SU-DHL-6 (cell line): ENCODE results near the gene GPR85.

ENCODE experiments used
- H2AFZ ChIP-seq: fragments of 200-600 bp; sonication (generic); 2 replicates; pipeline ENCODE4 v1.6.1; 2014; ENCODE audit warnings: low read depth, mild to moderate bottlenecking, moderate library complexity, mixed read lengths, antibody characterized with exemption, low read length; ENCODE audit not compliant: severe bottlenecking
- H3F3A ChIP-seq: fragments of 200-600 bp; shearing (Covaris generic); 2 replicates; pipeline ENCODE4 v1.6.0; 2016; ENCODE audit warnings: antibody characterized with exemption, mild to moderate bottlenecking; ENCODE audit not compliant: insufficient read depth
- H3K27ac ChIP-seq: fragments of 200-600 bp; sonication (generic); 2 replicates; pipeline ENCODE4 v1.5.1; 2016; ENCODE audit warnings: low read depth, mild to moderate bottlenecking, low read length, moderate library complexity, mixed read lengths
- H3K27me3 ChIP-seq: fragments of 200-600 bp; sonication (generic), shearing (Covaris generic); 2 replicates; pipeline ENCODE4 v1.6.0; 2014; ENCODE audit warnings: mild to moderate bottlenecking, low read length
- H3K36me3 ChIP-seq: fragments of 200-600 bp; sonication (generic); 2 replicates; pipeline ENCODE4 v1.6.1; 2014; ENCODE audit warnings: mild to moderate bottlenecking, low read length, mixed read lengths
- H3K4me2 ChIP-seq: fragments of 300-600, 200-600 bp; shearing (Covaris generic), sonication (generic); 2 replicates; pipeline ENCODE4 v1.6.0; 2014; ENCODE audit warnings: low read length, low read depth, mild to moderate bottlenecking; ENCODE audit not compliant: poor library complexity, severe bottlenecking
- H3K4me3 ChIP-seq: fragments of 200-600 bp; sonication (generic); 2 replicates; pipeline ENCODE4 v1.5.1; 2014; ENCODE audit warnings: antibody characterized with exemption, low read length, mild to moderate bottlenecking, mixed read lengths; ENCODE audit not compliant: insufficient read depth, poor library complexity, severe bottlenecking
- H3K79me2 ChIP-seq: fragments of 200-600 bp; sonication (generic); 2 replicates; pipeline ENCODE4 v1.6.1; 2014; ENCODE audit warnings: mild to moderate bottlenecking, low read length, moderate library complexity; ENCODE audit not compliant: insufficient read depth
- H3K9ac ChIP-seq: fragments of 200-600 bp; sonication (generic); 2 replicates; pipeline ENCODE4 v1.7.0; 2014; ENCODE audit warnings: mild to moderate bottlenecking, low read length
- H3K9me2 ChIP-seq: fragments of 200-600 bp; sonication (generic); replicated peaks from 2 replicates; pipeline ENCODE4 v1.6.1; 2014; ENCODE audit warnings: low read length; ENCODE audit not compliant: insufficient read depth
- H3K9me3 ChIP-seq: fragments of 200-600 bp; sonication (generic); 2 replicates; pipeline ENCODE4 v1.6.1; 2014; ENCODE audit warnings: low read length, mixed read lengths; ENCODE audit not compliant: insufficient read depth
- H4K20me1 ChIP-seq: fragments of 200-600 bp; sonication (generic); 2 replicates; pipeline ENCODE4 v1.6.1; 2014; ENCODE audit warnings: low read depth, mild to moderate bottlenecking, antibody characterized with exemption, low read length, moderate library complexity, mixed read lengths
- CTCF ChIP-seq: fragments of 200-600 bp; sonication (generic); IDR thresholded peaks from one replicate; pipeline ENCODE4 v1.5.1; 2017; ENCODE audit warnings: antibody characterized with exemption, mild to moderate bottlenecking, low read length, moderate library complexity; ENCODE audit not compliant: insufficient read depth, poor library complexity, severe bottlenecking
- EZH2phosphoT487 ChIP-seq: fragments of 200-600 bp; sonication (generic), shearing (Covaris generic); conservative IDR thresholded peaks from 2 replicates; pipeline ENCODE4 v1.6.1; 2018; ENCODE audit warnings: mild to moderate bottlenecking, antibody characterized with exemption, low read length, moderate library complexity, mixed read lengths

The GPR85 gene

GRCh38 chr7:113109718-113110117 lies 23.1 kb upstream of the GPR85 start:
- Histone ChIP-seq H3K27me3 (no peaks in the 10 kb centered on the region), H3K27ac (no peak overlapping the region), H3K79me2 (no peaks in the 10 kb centered on the region), H3K4me3 (no peak overlapping the region), H2AFZ (no peak overlapping the region), H4K20me1 (no peaks in the 10 kb centered on the region), H3K4me2 (no peak overlapping the region), H3F3A (no peaks in the 10 kb centered on the region), H3K9me3 (no peaks in the 10 kb centered on the region), H3K9ac (no peak overlapping the region), H3K9me2 (no peaks in the 10 kb centered on the region), H3K36me3 (no peaks in the 10 kb centered on the region)
- TF ChIP-seq CTCF (no peak), EZH2phosphoT487 (no peak)

GRCh38 chr7:113100121-113100603 lies 13.5 kb upstream of the GPR85 start:
- H3K9me2 ChIP-seq: no peaks in the 10 kb centered on the region
- H3K79me2 ChIP-seq: no peaks in the 10 kb centered on the region
- H3K27me3 ChIP-seq: no peaks in the 10 kb centered on the region
- H4K20me1 ChIP-seq: no peaks in the 10 kb centered on the region
- H3K27ac ChIP-seq: no peak overlapping the region
- H3K9ac ChIP-seq: no peak overlapping the region
- no peak overlapping the region for H3K4me3 ChIP-seq
- H3K4me2 ChIP-seq: no peak overlapping the region
- H3F3A ChIP-seq: no peaks in the 10 kb centered on the region
- no peaks in the 10 kb centered on the region for H3K36me3 ChIP-seq
- TF ChIP-seq CTCF (no peak), EZH2phosphoT487 (no peak)
- H3K9me3 ChIP-seq: no peaks in the 10 kb centered on the region
- H2AFZ ChIP-seq: no peak overlapping the region

GRCh38 chr7:113099284-113099919 lies 12.8 kb upstream of the GPR85 start:
- H3K9me2 ChIP-seq: no peaks in the 10 kb centered on the region
- no peaks in the 10 kb centered on the region for H3K79me2 ChIP-seq
- no peak overlapping the region for H3K9ac ChIP-seq
- H2AFZ ChIP-seq: no peak overlapping the region
- no peak overlapping the region for H3K4me2 ChIP-seq
- H3K27ac ChIP-seq: no peak overlapping the region
- no peaks in the 10 kb centered on the region for H4K20me1 ChIP-seq
- H3K9me3 ChIP-seq: no peaks in the 10 kb centered on the region
- no peak overlapping the region for H3K4me3 ChIP-seq
- TF ChIP-seq CTCF: no peak
- TF ChIP-seq EZH2phosphoT487: no peak
- H3K27me3 ChIP-seq: no peaks in the 10 kb centered on the region
- no peaks in the 10 kb centered on the region for H3F3A ChIP-seq
- H3K36me3 ChIP-seq: no peaks in the 10 kb centered on the region
